HepG2 (cell line): Measurements from ENCODE around the gene C1orf35. TPM values are rescaled to one million over a fixed set of nuclear protein-coding genes. Genes with fewer than 3 reads are reported as not detected.

Source experiments
- CCDC6 ChIP-seq: sonication (generic); formaldehyde crosslinking; IDR thresholded peaks from 2 replicates; pipeline ENCODE4 v1.8.1; 2022; ENCODE audit warnings: mild to moderate bottlenecking, missing genetic modification reagents, moderate library complexity
- CREM ChIP-seq, 2 experiments: sonication (generic) in 1 of 2; formaldehyde crosslinking in 1 of 2; IDR thresholded peaks; 2 replicates each; pipeline versions ENCODE4 v1.4.0 to v1.6.1; 2016 to 2020; ENCODE audit warnings: antibody characterized with exemption in 1 of 2, mild to moderate bottlenecking in 1 of 2, missing genetic modification reagents in 1 of 2
- DR1 ChIP-seq: sonication (generic); formaldehyde crosslinking; IDR thresholded peaks from 2 replicates; pipeline ENCODE4 v1.8.0; 2021; ENCODE audit warnings: mild to moderate bottlenecking, missing genetic modification reagents, inconsistent platforms
- DRAP1 ChIP-seq: IDR thresholded peaks from 2 replicates; pipeline ENCODE4 v1.6.1; 2016; ENCODE audit warnings: missing genetic modification reagents, missing compliant biosample characterization
- GABPA ChIP-seq, 2 experiments: IDR thresholded peaks; 2 replicates each; pipeline ENCODE4 v1.6.1; 2011 to 2016; ENCODE audit warnings: low read depth in 2 of 2, low read length in 1 of 2, missing biosample characterization in 1 of 2, missing genetic modification characterization in 1 of 2
- GMEB2 ChIP-seq: IDR thresholded peaks from 2 replicates; pipeline ENCODE4 v1.6.1; 2016; ENCODE audit warnings: missing biosample characterization, missing genetic modification reagents, low read depth
- MATR3 ChIP-seq: sonication (generic); formaldehyde crosslinking; IDR thresholded peaks from 2 replicates; pipeline ENCODE4 v1.4.0; 2020; ENCODE audit warnings: missing genetic modification reagents
- MTA3 ChIP-seq: sonication (generic); formaldehyde crosslinking; IDR thresholded peaks from 2 replicates; pipeline ENCODE4 v1.4.0; 2020; ENCODE audit warnings: missing genetic modification reagents
- NFIB ChIP-seq: sonication (generic); formaldehyde crosslinking; IDR thresholded peaks from 2 replicates; pipeline ENCODE4 v1.9.0; 2021; ENCODE audit warnings: missing genetic modification reagents, mild to moderate bottlenecking, borderline replicate concordance
- NR0B2 ChIP-seq: sonication (generic); formaldehyde crosslinking; IDR thresholded peaks from 2 replicates; pipeline ENCODE4 v1.4.0; 2020; ENCODE audit warnings: mild to moderate bottlenecking, missing genetic modification reagents
- PITX1 ChIP-seq: sonication (generic); formaldehyde crosslinking; IDR thresholded peaks from 2 replicates; pipeline ENCODE4 v1.5.1; 2020; ENCODE audit warnings: mild to moderate bottlenecking, missing genetic modification reagents
- RBFOX2 ChIP-seq: fragments of 200-400 bp; formaldehyde crosslinking; IDR thresholded peaks from 2 replicates; pipeline ENCODE4 v1.6.1; 2017; ENCODE audit warnings: low read depth, mild to moderate bottlenecking, low read length
- SAP130 ChIP-seq: IDR thresholded peaks from 2 replicates; pipeline ENCODE4 v1.6.1; 2016; ENCODE audit warnings: low read depth
- SSRP1 ChIP-seq: IDR thresholded peaks from 2 replicates; pipeline ENCODE4 v1.6.1; 2016; ENCODE audit warnings: control low read depth
- TMF1 ChIP-seq: sonication (generic); formaldehyde crosslinking; IDR thresholded peaks from 2 replicates; pipeline ENCODE4 v1.8.1; 2022; ENCODE audit warnings: low read depth, missing genetic modification reagents
- TOPORS ChIP-seq: sonication (generic); formaldehyde crosslinking; IDR thresholded peaks from 2 replicates; pipeline ENCODE4 v1.8.0; 2023; ENCODE audit warnings: mild to moderate bottlenecking, missing genetic modification reagents
- YEATS4 ChIP-seq: sonication (generic); formaldehyde crosslinking; IDR thresholded peaks from 2 replicates; pipeline ENCODE4 v1.4.0; 2020; ENCODE audit warnings: missing genetic modification reagents, borderline replicate concordance
- ZBTB3 ChIP-seq: sonication (generic); formaldehyde crosslinking; IDR thresholded peaks from 2 replicates; pipeline ENCODE4 v1.4.0; 2020; ENCODE audit warnings: low read depth, mild to moderate bottlenecking, moderate library complexity, missing genetic modification reagents, borderline replicate concordance
- ZBTB43 ChIP-seq: sonication (generic); formaldehyde crosslinking; conservative IDR thresholded peaks from 2 replicates; pipeline ENCODE4 v1.4.0; 2020; ENCODE audit warnings: missing genetic modification reagents
- ZNF138 ChIP-seq: sonication (generic); formaldehyde crosslinking; IDR thresholded peaks from 2 replicates; pipeline ENCODE4 v1.5.0; 2020; ENCODE audit warnings: mild to moderate bottlenecking, low read depth, missing genetic modification reagents
- ZNF24 ChIP-seq: fragments of 450-650 bp; IDR thresholded peaks from 2 replicates; pipeline ENCODE4 v1.6.1; 2017; ENCODE audit warnings: antibody characterized with exemption, mild to moderate bottlenecking
- ZNF337 ChIP-seq: sonication (generic); formaldehyde crosslinking; IDR thresholded peaks from 2 replicates; pipeline ENCODE4 v1.5.1; 2020; ENCODE audit warnings: missing genetic modification reagents, low read depth, mild to moderate bottlenecking, borderline replicate concordance
- ZNF580 ChIP-seq: IDR thresholded peaks from 2 replicates; pipeline ENCODE4 v1.6.1; 2016; ENCODE audit warnings: low read depth, borderline replicate concordance
- ZNF660 ChIP-seq: sonication (generic); formaldehyde crosslinking; IDR thresholded peaks from 2 replicates; pipeline ENCODE4 v1.5.1; 2020; ENCODE audit warnings: mild to moderate bottlenecking, low read depth, missing genetic modification reagents, borderline replicate concordance
- polyA plus RNA-seq, 8 experiments: library from polyadenylated mRNA; depleted of rRNA in 3 of 8; stranded (reverse) in 7 of 8; unstranded in 1 of 8; fragments of >200 nt; fragmentation: Illumina TruSeq in 4 of 8; extraction: Trizol in 4 of 8; gene quantifications; 2 replicates each; pipeline versions ENCODE4 v1.2.1 to v1.2.3, GENCODE V29; 2011 to 2016; ENCODE audit warnings: low read depth in 4 of 8, missing spikeins in 1 of 8, mixed read lengths in 1 of 8; ENCODE audit not compliant: insufficient read depth in 1 of 8
- total RNA-seq, 5 experiments: library from RNA; depleted of rRNA; stranded (reverse); fragments of >200 nt; fragmentation: Illumina TruSeq; extraction: Trizol; gene quantifications; 2 replicates each; pipeline ENCODE4 v1.2.3, GENCODE V29; 2016; ENCODE audit warnings: low read depth in 1 of 5

The C1orf35 gene
- total and polyA plus RNA-seq, 2 of the 13 experiments (the other 11 are each of a cell fraction or from before 2014, with no cell fraction given), result 8.1 to 19.3 TPM

- peak; percentile 69; the same call in 1 of the 2 replicates for TF ChIP-seq DRAP1
- peak; percentile 31; the same call in 1 of the 2 replicates for TF ChIP-seq CCDC6 (CRISPR knock-in tag)
- TF ChIP-seq ZBTB43 (CRISPR knock-in tag), result peak; percentile 48; the same call in 1 of the 2 replicates
- no peak for TF ChIP-seq TOPORS (CRISPR knock-in tag)
- TF ChIP-seq GABPA (IDR thresholded peaks at IDR 0.05; ENCODE audit: low read depth, low read length), result peak; percentile 35; the same call in 1 of the 2 replicates
- no peak for TF ChIP-seq GABPA (CRISPR knock-in tag; IDR thresholded peaks at IDR 0.05; ENCODE audit: low read depth)
- TF ChIP-seq ZBTB3, result no peak
- no peak for TF ChIP-seq SSRP1 (CRISPR knock-in tag)
- no peak for TF ChIP-seq MATR3 (CRISPR knock-in tag)
- TF ChIP-seq ZNF24, result no peak
- TF ChIP-seq TMF1 (CRISPR knock-in tag), result no peak
- no peak for TF ChIP-seq ZNF337 (CRISPR knock-in tag)
- TF ChIP-seq NR0B2 (CRISPR knock-in tag), result peak; percentile 47; the same call in 1 of the 2 replicates
- TF ChIP-seq DR1, result no peak
- no peak for TF ChIP-seq NFIB
- TF ChIP-seq YEATS4 (CRISPR knock-in tag), result 0 out of 2 replicates have a peak, but pooled peaks have one; percentile 16
- no peak for TF ChIP-seq ZNF660 (CRISPR knock-in tag)
- TF ChIP-seq MTA3, result no peak
- TF ChIP-seq ZNF138 (CRISPR knock-in tag), result 0 out of 2 replicates have a peak, but pooled peaks have one; percentile 48
- TF ChIP-seq GMEB2 (CRISPR knock-in tag), result no peak
- peak; percentile 34 for TF ChIP-seq RBFOX2
- peak; percentile 56; the same call in 1 of the 2 replicates for TF ChIP-seq PITX1 (CRISPR knock-in tag)
- 0 out of 2 replicates have a peak, but pooled peaks have one; percentile 20 for TF ChIP-seq CREM (IDR thresholded peaks at IDR 0.05)
- no peak for TF ChIP-seq CREM (CRISPR knock-in tag; IDR thresholded peaks at IDR 0.05)
- TF ChIP-seq SAP130 (CRISPR knock-in tag), result 0 out of 2 replicates have a peak, but pooled peaks have one; percentile 24
- TF ChIP-seq ZNF580, result no peak; the same call in 1 of the 2 replicates
Measured at GRCh38 chr1:228082918-228083870, 19.9 kb downstream of the C1orf35 start (continued).
